ENCODE results near the gene PHOSPHO1.

- no peak for TF ChIP-seq EP300 (IDR thresholded peaks at IDR 0.05)
- no peak for TF ChIP-seq CTCF (IDR thresholded peaks at IDR 0.05)
Measured at GRCh38 chr17:49254066-49254465, 23.5 kb upstream of the PHOSPHO1 start.

Measured in gastroesophageal sphincter (tissue), 3 donors.